ENCODE measurements around the gene TBCD. TPM values are rescaled to one million over a fixed set of nuclear protein-coding genes. Genes with fewer than 3 reads are reported as not detected.
"Not testable (repeated sequence)": the region's sequence is repeated elsewhere in the genome, so short reads cannot be mapped to it uniquely, and the experiment has no call there.

The TBCD gene
- total RNA-seq, 1 donor from 2014 or later = 118 TPM

- DNase-seq = no peak
- peaks cover 4% of the 10 kb centered on the region for H3K9me3 Mint-ChIP-seq (ENCODE audit: unreplicated experiment)
- TF ChIP-seq CTCF (IDR thresholded peaks at IDR 0.05; ENCODE audit: partially characterized antibody, unreplicated experiment) = no peak
- H3K4me3 Mint-ChIP-seq (ENCODE audit: unreplicated experiment) = no peak overlapping the region
- H3K36me3 Mint-ChIP-seq (ENCODE audit: unreplicated experiment) = no peaks in the 10 kb centered on the region
- H3K4me1 Mint-ChIP-seq (ENCODE audit: low read depth, unreplicated experiment) = peaks cover 4% of the 10 kb centered on the region
- peaks cover 2% of the 10 kb centered on the region for H3K27me3 Mint-ChIP-seq (ENCODE audit: unreplicated experiment)
- H3K27ac Mint-ChIP-seq (ENCODE audit: unreplicated experiment) = no peak overlapping the region
Observed at GRCh38 chr17:82960419-82961271, 208.8 kb downstream of the TBCD start.

GRCh38 chr17:82961366-82962162, 209.7 kb downstream of the TBCD start:
- Mint-ChIP-seq H3K27ac (ENCODE audit: unreplicated experiment) (no peak overlapping the region), H3K9me3 (ENCODE audit: unreplicated experiment) (peaks cover 7% of the 10 kb centered on the region), H3K27me3 (ENCODE audit: unreplicated experiment) (peaks cover 2% of the 10 kb centered on the region), H3K36me3 (ENCODE audit: unreplicated experiment) (peaks cover 5% of the 10 kb centered on the region), H3K4me1 (ENCODE audit: low read depth, unreplicated experiment) (peaks cover 7% of the 10 kb centered on the region), H3K4me3 (ENCODE audit: unreplicated experiment) (no peak overlapping the region)
- DNase-seq = no peak
- no peak for TF ChIP-seq CTCF (IDR thresholded peaks at IDR 0.05; ENCODE audit: partially characterized antibody, unreplicated experiment)

- Mint-ChIP-seq H3K4me1 (ENCODE audit: low read depth, unreplicated experiment) (peaks cover 10% of the 10 kb centered on the region), H3K36me3 (ENCODE audit: unreplicated experiment) (peaks cover 6% of the 10 kb centered on the region), H3K9me3 (ENCODE audit: unreplicated experiment) (peaks cover 9% of the 10 kb centered on the region), H3K4me3 (ENCODE audit: unreplicated experiment) (no peak overlapping the region), H3K27me3 (ENCODE audit: unreplicated experiment) (peaks cover 7% of the 10 kb centered on the region), H3K27ac (ENCODE audit: unreplicated experiment) (no peak overlapping the region)
- DNase-seq = no peak
- TF ChIP-seq CTCF (IDR thresholded peaks at IDR 0.05; ENCODE audit: partially characterized antibody, unreplicated experiment) = no peak
Observed at GRCh38 chr17:82962163-82962720, 210.4 kb downstream of the TBCD start.

- peak; percentile 14 for TF ChIP-seq CTCF (IDR thresholded peaks at IDR 0.05; ENCODE audit: partially characterized antibody, unreplicated experiment)
- peak overlapping the region; percentile 55 for H3K4me3 Mint-ChIP-seq (ENCODE audit: unreplicated experiment)
- H3K4me1 Mint-ChIP-seq (ENCODE audit: low read depth, unreplicated experiment) = peaks cover 17% of the 10 kb centered on the region
- peak; percentile 74 for DNase-seq
- H3K27ac Mint-ChIP-seq (ENCODE audit: unreplicated experiment) = peak overlapping the region; percentile 64
- H3K9me3 Mint-ChIP-seq (ENCODE audit: unreplicated experiment) = peaks cover 15% of the 10 kb centered on the region
- H3K36me3 Mint-ChIP-seq (ENCODE audit: unreplicated experiment) = peaks cover 6% of the 10 kb centered on the region
- peaks cover 12% of the 10 kb centered on the region for H3K27me3 Mint-ChIP-seq (ENCODE audit: unreplicated experiment)
Observed at GRCh38 chr17:82963104-82963950, 211.5 kb downstream of the TBCD start.

- H3K27me3 Mint-ChIP-seq (ENCODE audit: unreplicated experiment) = peaks cover 12% of the 10 kb centered on the region
- DNase-seq; H3K4me3 Mint-ChIP-seq (ENCODE audit: unreplicated experiment); H3K36me3 Mint-ChIP-seq (ENCODE audit: unreplicated experiment); H3K27ac Mint-ChIP-seq (ENCODE audit: unreplicated experiment): not testable (repeated sequence)
- peaks cover 18% of the 10 kb centered on the region for H3K9me3 Mint-ChIP-seq (ENCODE audit: unreplicated experiment)
- peaks cover 17% of the 10 kb centered on the region for H3K4me1 Mint-ChIP-seq (ENCODE audit: low read depth, unreplicated experiment)
Observed at GRCh38 chr17:82964451-82964850, 212.6 kb downstream of the TBCD start.

All from glutamatergic neuron (in vitro differentiated cells).